DND-41 (cell line): ENCODE results near the gene ZNF69.
A peak's percentile ranks its signal among the peaks of the same experiment; 100 is the strongest.

Source experiments
- EZH2 ChIP-seq: IDR thresholded peaks from 3 replicates; pipeline ENCODE4 v1.6.1; 2012; ENCODE audit warnings: borderline replicate concordance, low read depth, mild to moderate bottlenecking, moderate library complexity, low read length, inconsistent platforms; ENCODE audit not compliant: severe bottlenecking
- TF ChIP-seq, protein P1 (sequence below): IDR thresholded peaks from 2 replicates; pipeline ENCODE4 v1.5.1; 2012; ENCODE audit warnings: borderline replicate concordance, low read length, moderate library complexity, mild to moderate bottlenecking; ENCODE audit not compliant: poor library complexity, severe bottlenecking; ENCODE audit errors: extremely low read depth

DNA sequence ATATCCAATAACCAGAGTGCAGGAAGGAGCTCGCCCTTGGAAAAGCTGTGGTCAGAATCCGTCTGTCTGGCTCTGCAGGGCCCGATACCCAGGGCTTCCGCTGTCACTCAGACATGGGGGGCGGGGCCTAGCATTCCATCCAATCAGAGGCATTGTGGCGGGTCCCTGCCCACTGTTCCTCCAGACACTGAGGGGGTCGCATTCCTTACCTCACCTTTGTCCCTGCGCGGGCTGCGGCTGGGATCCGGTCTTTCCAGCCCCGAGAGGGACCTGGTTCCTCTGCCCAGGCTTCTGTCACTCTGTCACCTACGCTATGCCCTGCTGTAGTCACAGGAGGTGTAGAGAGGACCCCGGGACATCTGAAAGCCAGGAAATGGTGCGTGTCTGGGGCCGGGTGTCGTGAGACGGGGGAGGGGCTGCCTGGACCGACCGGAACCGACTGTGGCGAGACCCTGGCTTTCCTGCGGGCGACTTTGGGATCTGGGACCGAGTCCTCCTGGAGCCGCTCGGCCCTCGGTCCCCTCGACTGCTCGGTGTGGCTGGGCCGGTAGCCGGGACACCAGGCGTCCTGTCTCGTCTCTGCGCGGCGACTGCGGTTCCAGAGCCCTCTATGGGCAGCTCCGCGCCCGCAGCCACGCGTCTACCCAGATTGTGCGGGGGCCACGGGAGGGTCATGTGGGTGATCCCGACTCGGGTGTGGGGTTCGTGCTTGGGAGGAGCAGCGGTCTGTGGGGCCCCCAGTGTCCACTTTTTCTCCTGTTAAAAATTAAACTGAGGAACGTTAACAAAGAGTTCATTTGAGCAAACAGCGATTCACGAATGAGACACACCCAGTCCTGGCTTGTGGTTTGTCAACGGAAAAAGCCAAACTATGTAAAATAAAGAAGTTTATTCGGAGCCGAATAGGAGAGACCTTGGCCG is at the start of gene ZNF69:
- TF ChIP-seq, protein P1, sequence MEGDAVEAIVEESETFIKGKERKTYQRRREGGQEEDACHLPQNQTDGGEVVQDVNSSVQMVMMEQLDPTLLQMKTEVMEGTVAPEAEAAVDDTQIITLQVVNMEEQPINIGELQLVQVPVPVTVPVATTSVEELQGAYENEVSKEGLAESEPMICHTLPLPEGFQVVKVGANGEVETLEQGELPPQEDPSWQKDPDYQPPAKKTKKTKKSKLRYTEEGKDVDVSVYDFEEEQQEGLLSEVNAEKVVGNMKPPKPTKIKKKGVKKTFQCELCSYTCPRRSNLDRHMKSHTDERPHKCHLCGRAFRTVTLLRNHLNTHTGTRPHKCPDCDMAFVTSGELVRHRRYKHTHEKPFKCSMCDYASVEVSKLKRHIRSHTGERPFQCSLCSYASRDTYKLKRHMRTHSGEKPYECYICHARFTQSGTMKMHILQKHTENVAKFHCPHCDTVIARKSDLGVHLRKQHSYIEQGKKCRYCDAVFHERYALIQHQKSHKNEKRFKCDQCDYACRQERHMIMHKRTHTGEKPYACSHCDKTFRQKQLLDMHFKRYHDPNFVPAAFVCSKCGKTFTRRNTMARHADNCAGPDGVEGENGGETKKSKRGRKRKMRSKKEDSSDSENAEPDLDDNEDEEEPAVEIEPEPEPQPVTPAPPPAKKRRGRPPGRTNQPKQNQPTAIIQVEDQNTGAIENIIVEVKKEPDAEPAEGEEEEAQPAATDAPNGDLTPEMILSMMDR: peak; percentile 35
- TF ChIP-seq EZH2: no peak
